Upper lobe of left lung (tissue), 4 donors: ENCODE measurements around the gene MAML2.

ENCODE experiments used
- EP300 ChIP-seq, 4 donors: sonication (generic); formaldehyde crosslinking; IDR thresholded peaks; one replicate each; pipeline ENCODE4 v1.5.1; 2017; ENCODE audit warnings: antibody characterized with exemption in 4 of 4, control low read depth in 2 of 4
- POLR2A ChIP-seq, 4 donors: fragments of 450-650 bp; IDR thresholded peaks; one replicate each; pipeline ENCODE4 v1.5.1; 2016 to 2017; ENCODE audit warnings: antibody characterized with exemption in 4 of 4, mild to moderate bottlenecking in 2 of 4
- POLR2AphosphoS5 ChIP-seq, 2 donors: sonication (generic); formaldehyde crosslinking; IDR thresholded peaks; one replicate each; pipeline ENCODE4 v1.5.1; 2017; ENCODE audit warnings: antibody characterized with exemption in 2 of 2
- TF ChIP-seq, protein P1 (sequence below), 6 experiments: fragments of 450-650 bp in 4 of 6; fragments of 200-600 bp in 2 of 6; sonication (generic) in 2 of 6; IDR thresholded peaks; one replicate each; pipeline ENCODE4 v1.5.1; 2016 to 2019; ENCODE audit warnings: antibody characterized with exemption in 6 of 6

DNA sequence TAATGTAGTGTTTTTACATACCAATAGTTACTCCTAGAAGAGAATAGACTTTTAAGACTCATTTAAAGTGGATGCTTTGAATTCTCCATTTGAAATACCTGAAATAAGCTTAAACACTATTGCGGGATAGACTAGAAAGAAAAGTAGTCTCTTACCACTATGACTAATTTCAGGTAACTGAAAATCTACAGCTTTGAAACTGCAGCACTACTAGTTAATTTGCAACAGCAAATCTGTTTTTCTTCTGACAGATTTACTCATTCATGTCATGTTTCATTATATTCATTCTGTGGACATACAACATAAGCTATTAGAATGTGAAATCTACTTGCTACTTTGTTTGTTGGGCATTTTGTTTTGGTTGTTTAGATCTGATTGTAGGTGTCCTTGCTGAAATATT lies 153.6 kb downstream of the MAML2 start:
- TF ChIP-seq, protein P1, sequence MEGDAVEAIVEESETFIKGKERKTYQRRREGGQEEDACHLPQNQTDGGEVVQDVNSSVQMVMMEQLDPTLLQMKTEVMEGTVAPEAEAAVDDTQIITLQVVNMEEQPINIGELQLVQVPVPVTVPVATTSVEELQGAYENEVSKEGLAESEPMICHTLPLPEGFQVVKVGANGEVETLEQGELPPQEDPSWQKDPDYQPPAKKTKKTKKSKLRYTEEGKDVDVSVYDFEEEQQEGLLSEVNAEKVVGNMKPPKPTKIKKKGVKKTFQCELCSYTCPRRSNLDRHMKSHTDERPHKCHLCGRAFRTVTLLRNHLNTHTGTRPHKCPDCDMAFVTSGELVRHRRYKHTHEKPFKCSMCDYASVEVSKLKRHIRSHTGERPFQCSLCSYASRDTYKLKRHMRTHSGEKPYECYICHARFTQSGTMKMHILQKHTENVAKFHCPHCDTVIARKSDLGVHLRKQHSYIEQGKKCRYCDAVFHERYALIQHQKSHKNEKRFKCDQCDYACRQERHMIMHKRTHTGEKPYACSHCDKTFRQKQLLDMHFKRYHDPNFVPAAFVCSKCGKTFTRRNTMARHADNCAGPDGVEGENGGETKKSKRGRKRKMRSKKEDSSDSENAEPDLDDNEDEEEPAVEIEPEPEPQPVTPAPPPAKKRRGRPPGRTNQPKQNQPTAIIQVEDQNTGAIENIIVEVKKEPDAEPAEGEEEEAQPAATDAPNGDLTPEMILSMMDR (IDR thresholded peaks at IDR 0.05): no peak
- no peak for TF ChIP-seq POLR2A (IDR thresholded peaks at IDR 0.05)
- TF ChIP-seq POLR2AphosphoS5 (IDR thresholded peaks at IDR 0.05): no peak
- TF ChIP-seq EP300 (IDR thresholded peaks at IDR 0.05): no peak
